Kidney epithelial cell (primary cell): ENCODE data around the gene TENT5C. TPM values are rescaled to one million over a fixed set of nuclear protein-coding genes. Genes with fewer than 3 reads are reported as not detected.

ENCODE experiments used
- DNase-seq: peaks from one replicate; pipeline ENCODE4 v3.0.0-alpha.2; 2010; ENCODE audit warnings: low read depth
- H3K27me3 ChIP-seq: 2 replicates; pipeline ENCODE4 v1.6.0; 2011; ENCODE audit warnings: low read length; ENCODE audit not compliant: control insufficient read depth, insufficient read depth
- H3K36me3 ChIP-seq: 2 replicates; pipeline ENCODE4 v1.5.1; 2011; ENCODE audit warnings: low read length; ENCODE audit not compliant: control insufficient read depth, insufficient read depth
- H3K4me3 ChIP-seq: 2 replicates; pipeline ENCODE4 v1.5.1; 2011; ENCODE audit warnings: low read depth, mild to moderate bottlenecking, control low read depth, low read length
- CTCF ChIP-seq: IDR thresholded peaks from 2 replicates; pipeline ENCODE4 v1.5.1; 2011; ENCODE audit warnings: mild to moderate bottlenecking, moderate library complexity, low read length, control low read depth, inconsistent platforms; ENCODE audit not compliant: insufficient read depth, poor library complexity, severe bottlenecking
- total RNA-seq: library from RNA; depleted of rRNA; stranded (reverse); fragments of >200 nt; gene quantifications from 2 replicates; pipeline ENCODE4 v1.2.3, GENCODE V29; 2015

The TENT5C gene
- total RNA-seq, 1 donor from 2014 or later = 0.13 TPM

DNA sequence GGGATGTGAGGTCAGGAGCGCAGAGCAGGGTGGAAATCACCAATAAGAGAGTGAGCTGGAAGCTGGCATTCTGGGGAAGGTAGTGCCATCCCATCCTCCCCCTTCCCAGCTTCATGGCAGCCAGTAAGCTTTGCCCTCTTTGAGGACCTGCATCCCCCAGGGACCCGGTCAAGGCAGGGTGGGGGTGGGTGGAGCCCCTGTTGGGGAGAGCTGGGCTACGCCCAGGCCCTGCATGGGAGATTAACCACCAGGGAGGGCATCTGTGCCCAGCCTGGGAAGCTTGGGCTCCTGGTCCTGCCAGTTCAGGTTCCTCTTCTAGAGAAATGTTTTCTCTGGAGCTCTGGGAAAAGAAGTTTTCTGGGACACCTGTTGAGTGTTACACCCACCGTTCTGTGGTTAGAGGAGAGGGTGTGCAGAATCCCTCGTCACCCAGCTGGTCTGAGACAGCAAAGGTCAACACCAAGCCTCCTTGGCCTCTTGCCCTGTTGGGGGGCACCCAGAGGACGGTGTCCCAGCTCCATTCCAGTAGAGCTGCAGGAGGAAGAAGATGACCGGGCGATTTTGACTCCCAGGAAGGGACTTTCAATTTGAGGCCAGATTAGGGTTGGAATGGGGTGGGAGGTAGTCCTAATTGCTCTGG, 30.1 kb upstream of the TENT5C start:
- Histone ChIP-seq H3K4me3 (no peak overlapping the region), H3K36me3 (no peaks in the 10 kb centered on the region), H3K27me3 (no peaks in the 10 kb centered on the region)
- no peak for DNase-seq
- no peak for TF ChIP-seq CTCF

DNA sequence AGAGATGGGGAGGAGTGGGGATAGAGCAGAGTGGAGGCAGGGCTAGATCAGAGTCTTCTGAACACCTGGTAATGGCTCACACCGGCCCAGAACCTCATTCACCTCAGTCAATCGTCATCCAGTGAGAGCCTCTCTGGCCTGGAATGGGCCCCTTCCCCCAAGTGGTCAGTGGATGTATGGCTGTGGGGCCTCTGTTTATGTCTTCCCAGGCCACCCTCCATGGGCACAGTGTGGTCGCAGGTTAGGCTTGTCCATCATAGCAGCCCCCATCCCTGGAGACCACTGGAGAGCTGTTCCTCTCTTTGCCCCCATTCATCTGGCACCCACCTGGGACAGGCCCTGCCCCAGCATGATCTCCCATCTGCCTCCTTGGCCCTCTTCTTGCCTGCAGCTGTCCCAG, 29.6 kb upstream of the TENT5C start:
- H3K36me3 ChIP-seq = no peaks in the 10 kb centered on the region
- no peak for DNase-seq
- TF ChIP-seq CTCF = no peak
- H3K27me3 ChIP-seq = no peaks in the 10 kb centered on the region
- no peak overlapping the region for H3K4me3 ChIP-seq

GRCh38 chr1:117577191-117577885, 28.5 kb upstream of the TENT5C start:
- H3K4me3 ChIP-seq = no peak overlapping the region
- TF ChIP-seq CTCF = no peak
- H3K36me3 ChIP-seq = no peaks in the 10 kb centered on the region
- no peak for DNase-seq
- no peaks in the 10 kb centered on the region for H3K27me3 ChIP-seq

- no peaks in the 10 kb centered on the region for H3K36me3 ChIP-seq
- H3K4me3 ChIP-seq = no peak overlapping the region
- no peak for TF ChIP-seq CTCF
- no peak for DNase-seq
- H3K27me3 ChIP-seq = no peaks in the 10 kb centered on the region
Observed at GRCh38 chr1:117578466-117578865, 27.4 kb upstream of the TENT5C start.

DNA sequence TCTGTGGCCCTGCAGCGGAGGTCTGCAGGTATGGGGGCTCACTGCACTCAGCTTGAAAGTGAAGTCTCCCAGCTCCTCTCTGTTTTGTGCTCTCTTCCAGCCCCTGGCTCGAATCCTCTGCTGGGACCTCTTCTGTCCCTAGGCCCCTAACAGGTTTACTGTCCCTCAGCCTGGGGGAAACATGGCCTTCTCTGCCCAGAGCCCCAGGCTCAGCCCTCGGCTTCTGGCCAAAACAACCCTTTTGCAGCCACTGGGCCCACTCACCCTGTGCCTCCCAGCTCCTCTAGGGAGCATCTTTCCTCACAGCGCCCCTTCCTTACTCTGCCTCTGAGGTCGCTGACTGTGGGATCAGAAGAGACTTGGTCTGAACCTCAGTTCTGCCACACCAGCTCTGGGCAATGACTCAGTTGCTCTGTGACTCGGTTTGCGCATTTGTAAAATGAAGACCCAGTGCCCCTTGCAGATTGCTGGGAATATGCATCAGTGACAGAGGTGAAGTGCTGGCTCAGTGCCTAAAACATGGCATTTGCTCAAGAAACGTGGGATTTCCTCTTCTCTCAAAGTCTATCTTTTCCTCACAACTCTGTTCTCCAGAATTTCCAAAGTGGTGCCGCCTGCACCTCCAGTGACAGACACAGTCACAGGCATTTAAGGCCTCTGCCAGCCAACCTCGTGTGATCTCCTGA, 26.5 kb upstream of the TENT5C start:
- no peak for DNase-seq
- Histone ChIP-seq H3K36me3 (no peaks in the 10 kb centered on the region), H3K27me3 (no peaks in the 10 kb centered on the region), H3K4me3 (no peak overlapping the region)
- no peak for TF ChIP-seq CTCF
